Activated CD4-positive, alpha-beta T cell treated with anti-CD3 and anti-CD28 coated beads, Interleukin-2, amount 50 U/mL, for 16 hours (primary cell): ENCODE measurements around the gene PCDHGB3.

Experiments used
- DNase-seq: peaks from one replicate; pipeline ENCODE4 v3.0.0-alpha.2; 2020

Gene PCDHGB3

GRCh38 chr5:141421489-141421855 is 51.4 kb downstream of the PCDHGB3 start:
- no peak for DNase-seq
